ENCODE measurements around the gene CCDC13. TPM values are rescaled to one million over a fixed set of nuclear protein-coding genes. Genes with fewer than 3 reads are reported as not detected.

The CCDC13 gene
- total RNA-seq, 1 donor from 2014 or later = 2.4 TPM

GRCh38 chr3:42764561-42765295 lies 8.3 kb downstream of the CCDC13 start:
- no peaks in the 10 kb centered on the region for H3K9me3 Mint-ChIP-seq
- H3K4me1 Mint-ChIP-seq (ENCODE audit: unreplicated experiment) = no peaks in the 10 kb centered on the region
- DNase-seq (ENCODE audit: extremely low spot score, unreplicated experiment) = no peak
- H3K4me3 Mint-ChIP-seq = no peak overlapping the region
- no peaks in the 10 kb centered on the region for H3K27me3 Mint-ChIP-seq
- no peak for TF ChIP-seq CTCF (conservative IDR thresholded peaks at IDR 0.05)
- H3K36me3 Mint-ChIP-seq = peaks cover 7% of the 10 kb centered on the region
- H3K27ac Mint-ChIP-seq = no peak overlapping the region

GRCh38 chr3:42764115-42764514 lies 8.9 kb downstream of the CCDC13 start:
- Mint-ChIP-seq H3K36me3 (peaks cover 7% of the 10 kb centered on the region), H3K4me1 (ENCODE audit: unreplicated experiment) (no peaks in the 10 kb centered on the region), H3K4me3 (no peak overlapping the region), H3K27ac (no peak overlapping the region), H3K9me3 (no peaks in the 10 kb centered on the region), H3K27me3 (no peaks in the 10 kb centered on the region)
- DNase-seq (ENCODE audit: extremely low spot score, unreplicated experiment) = no peak
- TF ChIP-seq CTCF (conservative IDR thresholded peaks at IDR 0.05) = no peak

- no peaks in the 10 kb centered on the region for H3K27me3 Mint-ChIP-seq
- H3K4me1 Mint-ChIP-seq (ENCODE audit: unreplicated experiment) = no peaks in the 10 kb centered on the region
- DNase-seq (ENCODE audit: extremely low spot score, unreplicated experiment) = no peak
- TF ChIP-seq CTCF (conservative IDR thresholded peaks at IDR 0.05) = no peak
- H3K36me3 Mint-ChIP-seq = peaks cover 7% of the 10 kb centered on the region
- no peaks in the 10 kb centered on the region for H3K9me3 Mint-ChIP-seq
- no peak overlapping the region for H3K4me3 Mint-ChIP-seq
- H3K27ac Mint-ChIP-seq = no peak overlapping the region
Measured at GRCh38 chr3:42763021-42763420, 10.0 kb downstream of the CCDC13 start.

- Mint-ChIP-seq H3K27ac (no peak overlapping the region), H3K4me1 (ENCODE audit: unreplicated experiment) (no peaks in the 10 kb centered on the region)
Measured at GRCh38 chr3:42762046-42762724, 10.9 kb downstream of the CCDC13 start.

GRCh38 chr3:42758126-42758525 lies 14.9 kb downstream of the CCDC13 start:
- peaks cover 7% of the 10 kb centered on the region for H3K36me3 Mint-ChIP-seq
- TF ChIP-seq CTCF (conservative IDR thresholded peaks at IDR 0.05) = no peak
- no peaks in the 10 kb centered on the region for H3K27me3 Mint-ChIP-seq
- H3K27ac Mint-ChIP-seq = no peak overlapping the region
- no peak overlapping the region for H3K4me3 Mint-ChIP-seq
- H3K4me1 Mint-ChIP-seq (ENCODE audit: unreplicated experiment) = no peaks in the 10 kb centered on the region
- H3K9me3 Mint-ChIP-seq = no peaks in the 10 kb centered on the region
- DNase-seq (ENCODE audit: extremely low spot score, unreplicated experiment) = no peak

More at GRCh38 chr3:42762046-42762724, 10.9 kb downstream of the CCDC13 start:
- H3K36me3 Mint-ChIP-seq = peaks cover 7% of the 10 kb centered on the region
- no peaks in the 10 kb centered on the region for H3K9me3 Mint-ChIP-seq
- no peaks in the 10 kb centered on the region for H3K27me3 Mint-ChIP-seq
- DNase-seq (ENCODE audit: extremely low spot score, unreplicated experiment) = no peak
- H3K4me3 Mint-ChIP-seq = no peak overlapping the region
- no peak for TF ChIP-seq CTCF (conservative IDR thresholded peaks at IDR 0.05)

Data from type B pancreatic cell (in vitro differentiated cells).